HepG2 (cell line): ENCODE data around the gene PLCB2.

ENCODE experiments used
- NFKBIZ ChIP-seq: IDR thresholded peaks from 2 replicates; pipeline ENCODE4 v1.6.1; 2018; ENCODE audit warnings: missing genetic modification reagents, missing compliant biosample characterization
- PRPF4 ChIP-seq: fragments of 200-400 bp; formaldehyde crosslinking; IDR thresholded peaks from 2 replicates; pipeline ENCODE4 v1.6.1; 2016; ENCODE audit warnings: low read length, low read depth; ENCODE audit not compliant: poor library complexity, severe bottlenecking

DNA sequence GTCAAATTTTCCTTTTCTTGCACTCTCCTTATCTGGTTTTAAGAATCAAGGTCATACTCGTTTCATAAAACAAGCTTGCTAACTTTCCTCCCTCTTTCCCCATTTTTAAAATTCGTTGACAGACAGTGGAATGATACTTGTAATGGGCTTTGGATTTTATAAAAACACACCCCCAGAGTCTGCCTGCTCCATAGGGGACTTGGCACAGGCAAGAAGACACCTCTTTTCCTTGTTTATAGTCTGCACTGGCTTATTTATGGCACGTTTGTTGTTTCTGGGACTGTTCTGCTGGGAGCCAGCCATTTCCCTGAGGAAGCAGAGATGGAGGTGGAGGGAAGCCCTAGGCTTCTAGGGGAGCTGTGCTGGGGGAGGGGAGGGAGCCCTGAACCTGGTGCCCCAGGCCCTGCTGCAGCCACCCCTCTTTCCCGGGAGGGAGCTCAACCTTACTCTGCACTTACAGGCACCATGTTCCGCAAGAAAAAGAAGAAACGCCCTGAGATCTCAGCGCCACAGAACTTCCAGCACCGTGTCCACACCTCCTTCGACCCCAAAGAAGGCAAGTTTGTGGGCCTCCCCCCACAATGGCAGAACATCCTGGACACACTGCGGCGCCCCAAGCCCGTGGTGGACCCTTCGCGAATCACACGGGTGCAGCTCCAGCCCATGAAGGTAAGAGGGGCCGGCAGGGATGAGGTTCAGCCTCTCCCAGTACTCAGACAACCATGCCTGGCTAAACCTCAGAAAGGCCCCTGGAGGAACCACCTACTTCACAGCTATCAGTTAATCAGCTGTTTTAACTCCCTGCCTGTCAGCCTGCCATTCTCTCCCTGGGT, 43.2 kb downstream of the PLCB2 start:
- TF ChIP-seq PRPF4 (no peak), NFKBIZ (CRISPR knock-in tag) (no peak)
